MM.1S (cell line): ENCODE measurements around the gene L1CAM.

ENCODE experiments used
- DNase-seq: peaks from one replicate; pipeline ENCODE4 v3.0.0-alpha.2; 2015
- H2AFZ ChIP-seq: fragments of 300-600 bp; sonication (generic); 2 replicates; pipeline ENCODE4 v1.6.0; 2016; ENCODE audit warnings: antibody characterized with exemption, low read length
- H3F3A ChIP-seq: fragments of 300-600 bp; sonication (generic); 2 replicates; pipeline ENCODE4 v1.6.1; 2016; ENCODE audit warnings: mild to moderate bottlenecking, antibody characterized with exemption, low read length, moderate library complexity, mixed read lengths; ENCODE audit not compliant: insufficient read depth
- H3K27ac ChIP-seq: fragments of 300-600 bp; sonication (generic); 2 replicates; pipeline ENCODE4 v1.5.1; 2016; ENCODE audit warnings: mild to moderate bottlenecking, low read length
- H3K27me3 ChIP-seq: fragments of 300-600 bp; sonication (generic); replicated peaks from 2 replicates; pipeline ENCODE4 v1.6.0; 2016; ENCODE audit warnings: low read length; ENCODE audit not compliant: insufficient read depth
- H3K36me3 ChIP-seq: fragments of 300-600 bp; sonication (generic); replicated peaks from 2 replicates; pipeline ENCODE4 v1.6.1; 2016; ENCODE audit warnings: mild to moderate bottlenecking, low read length, mixed read lengths; ENCODE audit not compliant: insufficient read depth
- H3K4me1 ChIP-seq: fragments of 300-600 bp; sonication (generic); 2 replicates; pipeline ENCODE4 v1.6.1; 2016; ENCODE audit warnings: low read length, mixed read lengths
- H3K4me2 ChIP-seq: fragments of 300-600 bp; sonication (generic); 2 replicates; pipeline ENCODE4 v1.6.0; 2016; ENCODE audit warnings: low read depth, low read length
- H3K4me3 ChIP-seq: fragments of 300-600 bp; sonication (generic); 2 replicates; pipeline ENCODE4 v1.5.1; 2016; ENCODE audit warnings: low read length, mixed read lengths
- H3K79me2 ChIP-seq: fragments of 300-600 bp; sonication (generic); 2 replicates; pipeline ENCODE4 v1.6.1; 2016; ENCODE audit warnings: mixed run types, low read length, mixed read lengths
- H3K9ac ChIP-seq: fragments of 300-600 bp; sonication (generic); 2 replicates; pipeline ENCODE4 v1.6.1; 2016; ENCODE audit warnings: low read length, mixed read lengths
- H3K9me2 ChIP-seq: fragments of 300-600 bp; sonication (generic); replicated peaks from 2 replicates; pipeline ENCODE4 v1.6.1; 2016; ENCODE audit warnings: mild to moderate bottlenecking, low read length, mixed read lengths; ENCODE audit not compliant: insufficient read depth
- H3K9me3 ChIP-seq: fragments of 300-600 bp; sonication (generic); replicated peaks from 2 replicates; pipeline ENCODE4 v1.6.1; 2016; ENCODE audit warnings: mild to moderate bottlenecking, low read length, mixed read lengths; ENCODE audit not compliant: insufficient read depth
- H4K20me1 ChIP-seq: fragments of 300-600 bp; sonication (generic); 2 replicates; pipeline ENCODE4 v1.6.1; 2016; ENCODE audit warnings: mild to moderate bottlenecking, low read length, moderate library complexity, mixed read lengths; ENCODE audit not compliant: insufficient read depth
- CTCF ChIP-seq: fragments of 300-600 bp; sonication (generic); IDR thresholded peaks from 2 replicates; pipeline ENCODE4 v1.5.1; 2016; ENCODE audit warnings: antibody characterized with exemption, low read length, mixed read lengths
- EZH2 ChIP-seq: fragments of 300-600 bp; sonication (generic); optimal IDR thresholded peaks from 2 replicates; pipeline ENCODE3; 2017; ENCODE audit warnings: low read depth, mild to moderate bottlenecking, antibody characterized with exemption, low read length, mixed read lengths
- EZH2phosphoT487 ChIP-seq: fragments of 300-600 bp; sonication (generic); IDR thresholded peaks from 2 replicates; pipeline ENCODE4 v1.6.1; 2018; ENCODE audit warnings: antibody characterized with exemption, low read length

L1CAM gene

GRCh38 chrX:153864101-153864500 is 21.9 kb downstream of the L1CAM start:
- Histone ChIP-seq H3K27ac (no peak overlapping the region), H3K36me3 (no peaks in the 10 kb centered on the region), H3K9me2 (no peaks in the 10 kb centered on the region), H3F3A (no peaks in the 10 kb centered on the region), H2AFZ (no peak overlapping the region), H3K79me2 (no peaks in the 10 kb centered on the region), H4K20me1 (no peaks in the 10 kb centered on the region), H3K4me1 (no peaks in the 10 kb centered on the region), H3K9me3 (no peaks in the 10 kb centered on the region), H3K9ac (no peak overlapping the region), H3K4me2 (no peak overlapping the region), H3K27me3 (peaks cover 61% of the 10 kb centered on the region), H3K4me3 (no peak overlapping the region)
- no peak for DNase-seq
- TF ChIP-seq EZH2phosphoT487 = no peak
- TF ChIP-seq CTCF = no peak
- no peak for TF ChIP-seq EZH2

GRCh38 chrX:153863251-153863991 is 22.6 kb downstream of the L1CAM start:
- Histone ChIP-seq H3K9ac (no peak overlapping the region), H3F3A (no peaks in the 10 kb centered on the region), H3K27ac (no peak overlapping the region), H2AFZ (no peak overlapping the region), H3K27me3 (peaks cover 68% of the 10 kb centered on the region), H4K20me1 (no peaks in the 10 kb centered on the region), H3K4me1 (no peaks in the 10 kb centered on the region), H3K79me2 (no peaks in the 10 kb centered on the region), H3K4me3 (no peak overlapping the region), H3K9me3 (no peaks in the 10 kb centered on the region), H3K4me2 (no peak overlapping the region), H3K36me3 (no peaks in the 10 kb centered on the region), H3K9me2 (no peaks in the 10 kb centered on the region)
- TF ChIP-seq EZH2 = no peak
- TF ChIP-seq EZH2phosphoT487 = no peak
- no peak for TF ChIP-seq CTCF
- no peak for DNase-seq

GRCh38 chrX:153862369-153863250 is 23.4 kb downstream of the L1CAM start:
- H3K4me2 ChIP-seq = no peak overlapping the region
- H3K9ac ChIP-seq = no peak overlapping the region
- no peaks in the 10 kb centered on the region for H3K4me1 ChIP-seq
- no peak overlapping the region for H2AFZ ChIP-seq
- no peaks in the 10 kb centered on the region for H3K9me2 ChIP-seq
- TF ChIP-seq EZH2phosphoT487 = no peak
- no peak for TF ChIP-seq CTCF
- no peak for TF ChIP-seq EZH2
- no peak for DNase-seq
- H3F3A ChIP-seq = no peaks in the 10 kb centered on the region
- no peak overlapping the region for H3K27ac ChIP-seq
- no peaks in the 10 kb centered on the region for H3K36me3 ChIP-seq
- H4K20me1 ChIP-seq = no peaks in the 10 kb centered on the region
- peaks cover 74% of the 10 kb centered on the region for H3K27me3 ChIP-seq
- no peak overlapping the region for H3K4me3 ChIP-seq
- H3K79me2 ChIP-seq = no peaks in the 10 kb centered on the region
- no peaks in the 10 kb centered on the region for H3K9me3 ChIP-seq
